OCI-LY7 (cell line): Measurements from ENCODE around the gene TSEN15.

Experiments used
- CTCF ChIP-seq: fragments of 200-600 bp; sonication (generic); conservative IDR thresholded peaks from 2 replicates; pipeline ENCODE4 v1.5.1; 2014; ENCODE audit warnings: mild to moderate bottlenecking, antibody characterized with exemption, low read length, moderate library complexity, mixed read lengths
- EZH2phosphoT487 ChIP-seq: fragments of 200-600 bp; sonication (generic); IDR thresholded peaks from 2 replicates; pipeline ENCODE4 v1.6.1; 2018; ENCODE audit warnings: low read depth, borderline replicate concordance, mild to moderate bottlenecking, mixed run types, antibody characterized with exemption, low read length, moderate library complexity, mixed read lengths

- TF ChIP-seq CTCF (no peak), EZH2phosphoT487 (no peak)
Observed at GRCh38 chr1:184113251-184113650, 61.7 kb downstream of the TSEN15 start.
